Measurements from ENCODE around the gene GPC6.

Gene GPC6

DNA sequence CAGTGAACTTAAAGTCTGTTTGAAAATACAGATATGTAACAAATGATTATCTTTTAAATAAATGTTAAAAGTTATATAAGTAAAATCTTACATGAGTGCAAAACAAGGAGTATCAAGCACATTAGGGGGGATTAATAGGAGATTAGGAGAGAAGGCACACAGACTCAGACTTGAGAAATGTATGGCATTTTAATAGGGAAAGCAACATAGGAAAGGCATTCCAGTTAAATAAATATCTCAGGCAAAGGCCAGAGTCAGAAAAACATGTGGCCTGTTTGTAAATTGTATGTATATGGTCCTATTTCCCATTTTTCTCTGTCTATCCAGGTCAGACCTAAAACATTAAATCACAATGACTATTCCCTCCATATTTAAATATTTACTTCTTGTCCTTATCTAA, 462.7 kb downstream of the GPC6 start:
- no peak for DNase-seq (ENCODE audit: low read depth, low spot score)
- in situ Hi-C loops (cut with HindIII; ENCODE audit: low sequenced_read_pairs) = no loop called here
- TF ChIP-seq, protein P1, sequence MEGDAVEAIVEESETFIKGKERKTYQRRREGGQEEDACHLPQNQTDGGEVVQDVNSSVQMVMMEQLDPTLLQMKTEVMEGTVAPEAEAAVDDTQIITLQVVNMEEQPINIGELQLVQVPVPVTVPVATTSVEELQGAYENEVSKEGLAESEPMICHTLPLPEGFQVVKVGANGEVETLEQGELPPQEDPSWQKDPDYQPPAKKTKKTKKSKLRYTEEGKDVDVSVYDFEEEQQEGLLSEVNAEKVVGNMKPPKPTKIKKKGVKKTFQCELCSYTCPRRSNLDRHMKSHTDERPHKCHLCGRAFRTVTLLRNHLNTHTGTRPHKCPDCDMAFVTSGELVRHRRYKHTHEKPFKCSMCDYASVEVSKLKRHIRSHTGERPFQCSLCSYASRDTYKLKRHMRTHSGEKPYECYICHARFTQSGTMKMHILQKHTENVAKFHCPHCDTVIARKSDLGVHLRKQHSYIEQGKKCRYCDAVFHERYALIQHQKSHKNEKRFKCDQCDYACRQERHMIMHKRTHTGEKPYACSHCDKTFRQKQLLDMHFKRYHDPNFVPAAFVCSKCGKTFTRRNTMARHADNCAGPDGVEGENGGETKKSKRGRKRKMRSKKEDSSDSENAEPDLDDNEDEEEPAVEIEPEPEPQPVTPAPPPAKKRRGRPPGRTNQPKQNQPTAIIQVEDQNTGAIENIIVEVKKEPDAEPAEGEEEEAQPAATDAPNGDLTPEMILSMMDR (IDR thresholded peaks at IDR 0.05; ENCODE audit: low read depth, low read length) = no peak
- H3K4me3 ChIP-seq (ENCODE audit: low read depth, low read length) = no peak overlapping the region

DNA sequence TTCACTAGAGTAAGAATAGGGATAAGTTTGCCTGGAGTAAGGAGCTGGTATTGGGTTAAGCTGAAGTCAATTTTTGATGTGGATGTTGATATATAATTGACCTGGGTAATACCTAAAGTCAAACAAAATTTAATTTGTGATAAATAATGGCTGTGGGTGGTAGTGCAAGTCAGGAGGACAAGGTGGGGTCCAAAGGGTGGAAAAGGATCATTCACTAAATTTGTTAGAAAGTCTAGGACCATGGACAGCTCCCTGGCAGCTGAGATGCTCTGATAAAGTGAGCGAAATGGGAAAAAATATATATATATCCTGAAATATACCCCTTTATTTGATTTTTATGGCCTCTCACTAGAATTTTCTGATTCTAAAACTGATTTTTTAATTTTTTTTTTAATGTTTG, 463.5 kb downstream of the GPC6 start:
- TF ChIP-seq, protein P1 (IDR thresholded peaks at IDR 0.05; ENCODE audit: low read depth, low read length) = no peak

DNA sequence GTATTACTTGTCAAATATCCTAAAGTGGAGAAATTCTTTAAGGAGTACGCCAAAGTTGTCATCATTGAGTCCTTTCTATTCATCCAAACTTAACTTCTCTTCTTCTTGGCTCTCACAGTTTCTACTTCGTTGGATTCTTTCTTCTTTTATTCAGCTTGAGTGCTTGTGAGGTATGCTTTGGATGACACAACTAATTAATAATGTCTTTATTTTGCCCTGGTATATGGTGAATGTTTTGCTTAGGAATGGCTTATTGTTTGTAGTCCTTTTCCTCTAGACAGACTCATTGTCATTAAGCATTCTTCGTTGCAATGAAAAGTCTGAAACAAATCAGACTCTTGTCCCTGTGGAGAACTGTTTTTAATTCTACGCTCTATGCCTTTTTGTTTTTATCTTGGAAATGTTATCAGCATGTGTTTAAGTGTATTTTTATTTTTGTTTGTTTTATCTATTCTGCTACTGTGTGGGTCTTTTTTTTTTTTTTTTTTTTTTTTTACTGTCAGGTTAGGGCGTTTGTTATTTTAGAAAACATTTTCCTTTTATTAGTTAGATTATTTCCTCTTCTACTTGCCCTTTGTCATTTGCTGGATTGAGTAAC, 471.5 kb downstream of the GPC6 start:
- DNase-seq (ENCODE audit: low read depth, low spot score) = no peak
- TF ChIP-seq, protein P1 (IDR thresholded peaks at IDR 0.05; ENCODE audit: low read depth, low read length) = no peak
- in situ Hi-C loops (cut with HindIII; ENCODE audit: low sequenced_read_pairs) = no loop called here
- no peak overlapping the region for H3K4me3 ChIP-seq (ENCODE audit: low read depth, low read length)

More for the DNA sequence above, 463.5 kb downstream of the GPC6 start:
- peak; percentile 39 for DNase-seq (ENCODE audit: low read depth, low spot score)
- H3K4me3 ChIP-seq (ENCODE audit: low read depth, low read length) = no peak overlapping the region
- in situ Hi-C loops (cut with HindIII; ENCODE audit: low sequenced_read_pairs) = no loop called here

DNA sequence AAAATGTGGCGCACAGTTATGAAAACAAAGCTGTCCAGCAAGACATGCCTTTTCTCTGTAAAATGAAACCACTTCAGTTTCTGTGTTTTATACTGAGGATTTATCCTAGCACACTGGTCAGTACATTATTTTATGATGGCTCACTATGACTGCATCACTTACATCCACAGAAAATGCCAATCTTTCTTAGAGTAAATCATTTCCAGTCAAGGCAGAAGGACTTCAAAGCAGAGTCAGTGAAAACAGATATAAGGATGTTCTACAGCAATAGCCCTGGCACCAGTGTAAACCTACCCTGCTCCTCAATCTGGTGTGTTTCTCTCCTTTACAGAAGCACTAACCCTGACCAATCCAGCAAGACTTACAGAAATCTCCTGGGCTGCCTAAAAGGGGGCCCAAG, 473.5 kb downstream of the GPC6 start:
- in situ Hi-C loops (cut with HindIII; ENCODE audit: low sequenced_read_pairs) = no loop called here
- DNase-seq (ENCODE audit: low read depth, low spot score) = peak; percentile 56
- H3K4me3 ChIP-seq (ENCODE audit: low read depth, low read length) = no peak overlapping the region
- TF ChIP-seq, protein P1 (IDR thresholded peaks at IDR 0.05; ENCODE audit: low read depth, low read length) = no peak

DNA sequence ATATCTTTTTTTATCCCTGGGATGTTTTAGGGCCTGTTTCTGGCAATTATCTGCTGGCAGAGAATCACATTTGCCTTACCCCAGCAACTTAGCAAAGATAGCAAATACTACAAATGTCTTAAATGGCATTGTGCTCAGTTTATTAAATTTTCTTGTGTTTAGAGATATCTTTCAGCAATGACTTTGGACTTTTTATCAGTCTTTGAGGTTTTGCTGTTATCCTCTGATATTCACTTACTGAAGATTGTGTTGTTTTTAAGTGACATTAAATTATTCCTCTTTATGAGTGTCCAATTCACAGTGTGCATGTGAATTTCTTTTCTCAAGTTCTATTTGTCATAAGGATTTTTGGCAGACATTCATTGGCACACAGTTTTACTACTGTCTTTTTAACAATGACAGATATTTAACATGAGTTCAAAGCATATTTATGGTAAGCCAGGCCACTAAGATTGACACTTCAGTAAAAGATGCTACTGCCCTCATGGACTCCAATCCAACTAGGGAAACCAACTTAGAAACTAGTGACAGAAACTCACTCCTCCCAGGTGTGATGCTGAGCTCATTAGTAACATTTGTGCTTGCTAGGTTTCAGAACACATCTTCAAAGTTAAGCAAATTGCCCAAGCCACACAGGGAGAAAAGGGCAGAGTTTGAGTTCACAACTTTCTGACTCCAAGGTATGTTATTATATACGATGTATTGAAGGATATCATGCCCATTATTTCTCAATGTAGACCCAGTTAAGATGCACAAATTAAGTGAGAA, 481.9 kb downstream of the GPC6 start:
- in situ Hi-C loops (cut with HindIII; ENCODE audit: low sequenced_read_pairs) = no loop called here
- DNase-seq (ENCODE audit: low read depth, low spot score) = no peak
- TF ChIP-seq, protein P1 (IDR thresholded peaks at IDR 0.05; ENCODE audit: low read depth, low read length) = no peak
- H3K4me3 ChIP-seq (ENCODE audit: low read depth, low read length) = no peak overlapping the region

DNA sequence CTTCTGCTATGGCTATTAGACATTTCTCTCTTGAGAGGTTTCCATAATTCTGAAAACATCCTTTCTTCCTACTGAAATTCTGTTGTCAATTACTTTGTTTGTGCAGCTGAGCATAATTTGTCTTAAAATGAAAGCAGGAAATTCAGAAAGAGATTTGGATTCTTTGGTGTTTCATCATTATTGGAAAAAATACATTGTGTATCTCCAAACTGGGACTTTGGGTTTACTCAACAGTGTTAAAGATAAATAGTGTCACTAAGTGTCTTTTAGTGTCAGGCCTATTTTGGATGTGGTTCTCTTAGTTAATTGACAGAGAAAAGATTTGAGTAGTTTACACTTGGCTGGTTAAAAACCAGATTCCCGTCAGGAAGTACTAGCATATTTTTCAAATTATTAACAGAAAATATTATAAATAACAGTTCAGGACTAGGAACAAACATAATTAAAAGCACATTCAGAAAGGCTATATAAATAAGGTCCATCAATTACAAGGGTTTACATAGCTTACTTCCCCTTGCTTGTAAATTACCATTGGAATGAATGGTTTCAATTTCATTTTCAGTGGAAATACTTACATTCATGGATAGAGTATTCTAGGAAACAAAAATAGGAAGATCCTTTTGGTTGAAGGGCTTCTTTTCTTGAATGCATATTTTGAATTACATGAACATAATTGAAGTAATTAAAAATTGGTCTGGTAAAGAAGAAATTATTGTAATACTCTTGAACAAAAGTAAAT, 483.1 kb downstream of the GPC6 start:
- peak; percentile 22 for DNase-seq (ENCODE audit: low read depth, low spot score)

More for the DNA sequence above, 483.1 kb downstream of the GPC6 start:
- H3K4me3 ChIP-seq (ENCODE audit: low read depth, low read length) = no peak overlapping the region
- TF ChIP-seq, protein P1 (IDR thresholded peaks at IDR 0.05; ENCODE audit: low read depth, low read length) = no peak
- in situ Hi-C loops (cut with HindIII; ENCODE audit: low sequenced_read_pairs) = no loop called here
